IMR-90 (cell line): ENCODE results near the gene TRIM66. TPM values are rescaled to one million over a fixed set of nuclear protein-coding genes. Genes with fewer than 3 reads are reported as not detected.
A peak's percentile ranks its signal among the peaks of the same experiment; 100 is the strongest.

Source experiments
- ATAC-seq: fragments of 200-7000 bp; cut with Tn5 transposase; 2 replicates; pipeline ENCODE4 v1.9.1; 2020; ENCODE audit warnings: low read depth, mild to moderate bottlenecking, moderate library complexity
- BruUV-seq: library from RNA; stranded (reverse); fragments of 400-500 nt; replicated peaks from 2 replicates; lab custom pipeline; 2021; lab: Mats Ljungman, UMichigan
- CTCF ChIA-PET: fragments of 300-600 bp; formaldehyde crosslinking; extraction: SDS; loops from one replicate; lab custom pipeline; 2021; ENCODE audit warnings: antibody characterized with exemption; lab: Yijun Ruan, JAX
- POLR2A ChIA-PET: fragments of 300-600 bp; sonication (Branson Sonifier 250); formaldehyde crosslinking; loops from one replicate; lab custom pipeline; 2022; ENCODE audit warnings: antibody characterized with exemption; ENCODE audit not compliant: unreplicated experiment; lab: Charles Lee
- DNase-seq: peaks from one replicate; pipeline ENCODE4 v3.0.0; 2013
- H2AFZ ChIP-seq: replicated peaks from 2 replicates; pipeline ENCODE3; 2013; ENCODE audit warnings: low read length, mild to moderate bottlenecking; ENCODE audit not compliant: poor library complexity
- H2AK5ac ChIP-seq: 2 replicates; pipeline ENCODE4 v1.6.1; 2013; ENCODE audit warnings: low read depth, low read length, inconsistent platforms
- H2AK9ac ChIP-seq: replicated peaks from 2 replicates; pipeline ENCODE3; 2013; ENCODE audit warnings: mild to moderate bottlenecking, low read depth, low read length, moderate library complexity; ENCODE audit not compliant: poor library complexity
- H2BK120ac ChIP-seq: 2 replicates; pipeline ENCODE4 v1.6.1; 2013; ENCODE audit warnings: low read depth, low read length, inconsistent platforms
- H2BK15ac ChIP-seq: 3 replicates; pipeline ENCODE4 v1.6.1; 2013; ENCODE audit warnings: low read depth, low read length, inconsistent platforms
- H2BK20ac ChIP-seq: 2 replicates; pipeline ENCODE4 v1.6.1; 2013; ENCODE audit warnings: low read depth, mild to moderate bottlenecking, inconsistent platforms, low read length, moderate library complexity
- H2BK5ac ChIP-seq: 2 replicates; pipeline ENCODE4 v1.6.1; 2013; ENCODE audit warnings: mild to moderate bottlenecking, low read depth, low read length, inconsistent platforms; ENCODE audit not compliant: poor library complexity, severe bottlenecking
- H3K14ac ChIP-seq: replicated peaks from 2 replicates; pipeline ENCODE4 v1.6.1; 2013; ENCODE audit warnings: low read depth, low read length, inconsistent platforms
- H3K18ac ChIP-seq: 2 replicates; pipeline ENCODE4 v1.6.1; 2013; ENCODE audit warnings: low read depth, low read length, control low read depth
- H3K23ac ChIP-seq: 2 replicates; pipeline ENCODE4 v1.6.1; 2013; ENCODE audit warnings: low read depth, low read length, inconsistent platforms
- H3K27ac ChIP-seq: 2 replicates; pipeline ENCODE4 v1.5.1; 2013; ENCODE audit warnings: mild to moderate bottlenecking, control low read depth, low read length; ENCODE audit not compliant: insufficient read depth
- H3K27me3 ChIP-seq: 2 replicates; pipeline ENCODE4 v1.6.1; 2013; ENCODE audit warnings: low read length; ENCODE audit not compliant: control insufficient read depth, insufficient read depth
- H3K36me3 ChIP-seq: 2 replicates; pipeline ENCODE4 v1.6.1; 2013; ENCODE audit warnings: low read length, mixed read lengths; ENCODE audit not compliant: control insufficient read depth, insufficient read depth
- H3K4ac ChIP-seq: 2 replicates; pipeline ENCODE4 v1.6.1; 2013; ENCODE audit warnings: low read depth, low read length, inconsistent platforms
- H3K4me1 ChIP-seq: 2 replicates; pipeline ENCODE4 v1.6.1; 2013; ENCODE audit warnings: low read length, mixed read lengths; ENCODE audit not compliant: control insufficient read depth, insufficient read depth
- H3K4me2 ChIP-seq: 2 replicates; pipeline ENCODE4 v1.6.1; 2013; ENCODE audit warnings: low read depth, mild to moderate bottlenecking, control low read depth, low read length, moderate library complexity
- H3K4me3 ChIP-seq: 2 replicates; pipeline ENCODE4 v1.5.1; 2013; ENCODE audit warnings: low read depth, mild to moderate bottlenecking, control low read depth, low read length, moderate library complexity; ENCODE audit not compliant: insufficient read depth
- H3K56ac ChIP-seq: 2 replicates; pipeline ENCODE4 v1.6.1; 2013; ENCODE audit warnings: low read length, inconsistent platforms; ENCODE audit not compliant: insufficient read depth; ENCODE audit errors: extremely low read depth
- H3K79me1 ChIP-seq, 2 experiments: 2 replicates each; pipeline ENCODE4 v1.6.1; 2013; ENCODE audit warnings: low read length in 2 of 2, inconsistent platforms in 1 of 2, low read depth in 1 of 2
- H3K9ac ChIP-seq: 2 replicates; pipeline ENCODE4 v1.6.1; 2013; ENCODE audit warnings: low read depth, low read length, control low read depth
- H3K9me1 ChIP-seq: 2 replicates; pipeline ENCODE4 v1.6.1; 2013; ENCODE audit warnings: low read length, inconsistent platforms; ENCODE audit not compliant: insufficient read depth
- H3K9me3 ChIP-seq: 2 replicates; pipeline ENCODE4 v1.6.1; 2013; ENCODE audit warnings: low read length; ENCODE audit not compliant: control insufficient read depth, insufficient read depth
- H4K20me1 ChIP-seq: 2 replicates; pipeline ENCODE4 v1.6.1; 2013; ENCODE audit warnings: low read length, inconsistent platforms; ENCODE audit not compliant: insufficient read depth
- H4K5ac ChIP-seq: 2 replicates; pipeline ENCODE4 v1.6.1; 2013; ENCODE audit warnings: mild to moderate bottlenecking, low read depth, low read length, control low read depth
- H4K8ac ChIP-seq, 2 experiments: 2 replicates each; pipeline ENCODE4 v1.6.1; 2013; ENCODE audit warnings: low read depth in 2 of 2, low read length in 2 of 2, control low read depth in 1 of 2, inconsistent platforms in 1 of 2
- H4K91ac ChIP-seq: 2 replicates; pipeline ENCODE4 v1.6.1; 2013; ENCODE audit warnings: low read depth, low read length, inconsistent platforms; ENCODE audit not compliant: insufficient read depth
- BHLHE40 ChIP-seq: fragments of 150-350 bp; IDR thresholded peaks from 2 replicates; pipeline ENCODE4 v1.6.1; 2016; ENCODE audit warnings: mild to moderate bottlenecking, low read depth, low read length
- CHD1 ChIP-seq: IDR thresholded peaks from 2 replicates; pipeline ENCODE4 v1.6.1; 2012; ENCODE audit warnings: low read depth, low read length, improper control_type of control experiment
- MAFK ChIP-seq: IDR thresholded peaks from 2 replicates; pipeline ENCODE4 v1.6.1; 2012; ENCODE audit warnings: low read depth, low read length, improper control_type of control experiment
- NFE2L2 ChIP-seq: fragments of 150-350 bp; IDR thresholded peaks from 2 replicates; pipeline ENCODE4 v1.6.1; 2016; ENCODE audit warnings: low read depth, mild to moderate bottlenecking, low read length
- POLR2A ChIP-seq: IDR thresholded peaks from 2 replicates; pipeline ENCODE4 v1.6.1; 2012; ENCODE audit warnings: mild to moderate bottlenecking, low read depth, low read length
- RAD21 ChIP-seq: IDR thresholded peaks from 2 replicates; pipeline ENCODE4 v1.6.1; 2012; ENCODE audit warnings: low read length, improper control_type of control experiment
- SMC3 ChIP-seq: fragments of 150-350 bp; IDR thresholded peaks from 2 replicates; pipeline ENCODE4 v1.6.1; 2016; ENCODE audit warnings: low read depth, mild to moderate bottlenecking, antibody characterized with exemption, low read length, moderate library complexity
- WGBS, 2 experiments: methylation state at CpG; one replicate each; pipeline versions ENCODE4 v1.1.5 to v1.1.7; 2013; ENCODE audit warnings: missing lambda C conversion rate in 2 of 2; ENCODE audit not compliant: insufficient read length in 1 of 2; ENCODE audit errors: extremely low coverage in 2 of 2; 5-methylcytosine and 5-hydroxymethylcytosine counted together
- dilution Hi-C: fragments of 300-500 bp; cut with HindIII; formaldehyde crosslinking; loops from one replicate; pipeline ENCODE4 v1.14.3; 2018; ENCODE audit warnings: low sequenced_read_pairs; ENCODE audit not compliant: unreplicated experiment
- in situ Hi-C: fragments of 300-500 bp; cut with MboI; formaldehyde crosslinking; loops from 3 replicates; pipeline ENCODE4 v1.14.3; 2019; ENCODE audit warnings: low sequenced_read_pairs, inconsistent platforms, mixed read lengths
- intact Hi-C: fragments of 100-400 bp; cut with micrococcal nuclease; formaldehyde crosslinking; loops from 2 replicates; pipeline ENCODE4 v1.10.0; 2022
- polyA plus RNA-seq, 3 experiments: library from polyadenylated mRNA; depleted of rRNA; stranded (reverse); fragments of >200 nt; gene quantifications; 2 replicates each; pipeline ENCODE4 v1.2.3, GENCODE V29; 2012; ENCODE audit warnings: low replicate concordance in 1 of 3
- total RNA-seq: library from RNA; depleted of rRNA; stranded (reverse); fragments of >200 nt; gene quantifications from 2 replicates; pipeline ENCODE4 v1.2.3, GENCODE V29; 2012
- TF ChIP-seq, protein P1 (sequence below): fragments of 150-350 bp; IDR thresholded peaks from 2 replicates; pipeline ENCODE4 v1.6.1; 2016; ENCODE audit warnings: low read depth, mild to moderate bottlenecking, low read length, moderate library complexity, borderline replicate concordance
- TF ChIP-seq, protein P2 (sequence below): fragments of 150-350 bp; IDR thresholded peaks from 2 replicates; pipeline ENCODE4 v1.6.1; 2017; ENCODE audit warnings: mild to moderate bottlenecking, antibody characterized with exemption, low read length, low read depth

Gene TRIM66
- total and polyA plus RNA-seq, 2 of the 4 experiments (the other 2 are of a cell fraction) = 4.4 to 5.0 TPM

DNA sequence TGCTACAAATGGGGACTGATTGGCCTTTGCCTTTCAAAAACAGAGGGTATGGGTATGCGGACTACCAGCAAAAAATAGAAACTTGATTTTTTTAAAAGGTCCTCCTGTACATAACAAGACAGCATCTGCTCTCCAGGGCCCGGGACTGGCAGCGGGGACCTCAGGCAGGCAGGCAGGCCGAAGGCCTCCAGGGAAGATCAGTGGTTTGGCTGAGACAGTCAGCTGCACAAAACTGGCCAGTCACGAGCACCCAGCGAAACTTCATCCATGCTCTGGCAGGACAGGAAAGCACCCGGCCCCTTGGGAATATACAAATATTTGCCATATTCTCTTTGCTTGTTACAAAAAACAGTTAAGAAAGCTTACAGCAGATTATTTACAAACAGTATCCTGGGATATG, 11.1 kb upstream of the TRIM66 start:
- no peak overlapping the region for H3K4me2 ChIP-seq
- no peak overlapping the region for H2BK5ac ChIP-seq
- H2AK9ac ChIP-seq = no peak overlapping the region
- H2AFZ ChIP-seq = no peak overlapping the region
- DNase-seq = no peak
- H3K18ac ChIP-seq = no peak overlapping the region
- no peak overlapping the region for H3K23ac ChIP-seq
- H3K4me1 ChIP-seq = no peaks in the 10 kb centered on the region
- no peak overlapping the region for H3K4me3 ChIP-seq
- intact Hi-C loops (loop anchor here (10.0 kb wide), 1 partner anchor 441 kb away; no protein-coding TSS in a partner anchor), dilution Hi-C loops (no loop called here), in situ Hi-C loops (loop anchor here (25.0 kb wide), 1 partner anchor 444 kb away; no protein-coding TSS in a partner anchor)
- H3K9me1 ChIP-seq = peaks cover 3% of the 10 kb centered on the region; the same call in 1 of the 2 replicates
- no peaks in the 10 kb centered on the region for H3K27me3 ChIP-seq
- peaks cover 2% of the 10 kb centered on the region; the same call in 1 of the 2 replicates for H4K20me1 ChIP-seq
- H3K36me3 ChIP-seq = peaks cover 65% of the 10 kb centered on the region
- H3K27ac ChIP-seq = no peak overlapping the region
- no peak overlapping the region for H3K4ac ChIP-seq
- no peak overlapping the region for H4K8ac ChIP-seq
- 100% methylated on average over 4 of the region's 7 CpGs; no CpG with 5 or more reads in 1 of the 2 experiments for WGBS, 2 experiments
- TF ChIP-seq RAD21 = no peak
- no peak for TF ChIP-seq SMC3
- no peak for TF ChIP-seq NFE2L2
- TF ChIP-seq POLR2A = no peak
- TF ChIP-seq, protein P1, sequence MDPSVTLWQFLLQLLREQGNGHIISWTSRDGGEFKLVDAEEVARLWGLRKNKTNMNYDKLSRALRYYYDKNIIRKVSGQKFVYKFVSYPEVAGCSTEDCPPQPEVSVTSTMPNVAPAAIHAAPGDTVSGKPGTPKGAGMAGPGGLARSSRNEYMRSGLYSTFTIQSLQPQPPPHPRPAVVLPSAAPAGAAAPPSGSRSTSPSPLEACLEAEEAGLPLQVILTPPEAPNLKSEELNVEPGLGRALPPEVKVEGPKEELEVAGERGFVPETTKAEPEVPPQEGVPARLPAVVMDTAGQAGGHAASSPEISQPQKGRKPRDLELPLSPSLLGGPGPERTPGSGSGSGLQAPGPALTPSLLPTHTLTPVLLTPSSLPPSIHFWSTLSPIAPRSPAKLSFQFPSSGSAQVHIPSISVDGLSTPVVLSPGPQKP = no peak
- no peak for TF ChIP-seq CHD1
- TF ChIP-seq, protein P2, sequence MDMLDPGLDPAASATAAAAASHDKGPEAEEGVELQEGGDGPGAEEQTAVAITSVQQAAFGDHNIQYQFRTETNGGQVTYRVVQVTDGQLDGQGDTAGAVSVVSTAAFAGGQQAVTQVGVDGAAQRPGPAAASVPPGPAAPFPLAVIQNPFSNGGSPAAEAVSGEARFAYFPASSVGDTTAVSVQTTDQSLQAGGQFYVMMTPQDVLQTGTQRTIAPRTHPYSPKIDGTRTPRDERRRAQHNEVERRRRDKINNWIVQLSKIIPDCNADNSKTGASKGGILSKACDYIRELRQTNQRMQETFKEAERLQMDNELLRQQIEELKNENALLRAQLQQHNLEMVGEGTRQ = no peak
- TF ChIP-seq MAFK = no peak
- TF ChIP-seq BHLHE40 = no peak
- POLR2A ChIA-PET = no interaction called here
- no peak overlapping the region for H2AK5ac ChIP-seq
- CTCF ChIA-PET = no interaction called here
- no peak overlapping the region for H2BK120ac ChIP-seq
- no peak overlapping the region for H2BK15ac ChIP-seq
- H3K79me1 ChIP-seq = peaks cover 22 to 62% of the 10 kb centered on the region in 2 experiments
- H3K14ac ChIP-seq = no peak overlapping the region
- no peak overlapping the region for H2BK20ac ChIP-seq
- H3K9ac ChIP-seq = no peak overlapping the region
- H4K91ac ChIP-seq = no peak overlapping the region
- no peak overlapping the region for H3K56ac ChIP-seq
- H4K5ac ChIP-seq = no peak overlapping the region
- TSS peak; percentile 94 for BruUV-seq
- H3K9me3 ChIP-seq = no peaks in the 10 kb centered on the region
- ATAC-seq = no peak
